SK-N-SH treated with all-trans-retinoic acid at 6 μM for 48 hours (cell line): ENCODE results near the gene GLRX5.

Experiments
- BACH2 ChIP-seq: fragments of 250-450 bp; sonication (Bioruptor Pico); IDR thresholded peaks from 2 replicates; pipeline ENCODE4 v1.9.0; 2021; ENCODE audit warnings: mild to moderate bottlenecking, borderline replicate concordance
- CSRNP3 ChIP-seq: fragments of 250-450 bp; sonication (Bioruptor Pico); IDR thresholded peaks from 2 replicates; pipeline ENCODE4 v1.5.1; 2021; ENCODE audit warnings: mild to moderate bottlenecking, moderate library complexity
- ESRRG ChIP-seq: fragments of 250-450 bp; sonication (Bioruptor Pico); IDR thresholded peaks from 2 replicates; pipeline ENCODE4 v1.6.1; 2021; ENCODE audit warnings: mild to moderate bottlenecking
- PATZ1 ChIP-seq: fragments of 250-450 bp; sonication (Bioruptor Pico); IDR thresholded peaks from 2 replicates; pipeline ENCODE4 v1.8.0; 2020; ENCODE audit warnings: mild to moderate bottlenecking, moderate library complexity, borderline replicate concordance
- RARB ChIP-seq: fragments of 250-450 bp; sonication (Bioruptor Pico); IDR thresholded peaks from 2 replicates; pipeline ENCODE4 v1.8.0; 2021; ENCODE audit warnings: mild to moderate bottlenecking, moderate library complexity

- TF ChIP-seq CSRNP3 (no peak), RARB (CRISPR knock-in tag) (no peak), ESRRG (CRISPR knock-in tag) (no peak), BACH2 (CRISPR knock-in tag) (no peak), PATZ1 (no peak)
These were observed 5.5 kb downstream of the GLRX5 start for GRCh38 chr14:95540236-95540855.
